T-helper 1 cell treated with Interleukin-12 subunit alpha and Interleukin-12 subunit beta and Interleukin-4 antibody, amounts not matched to agents 30 ng/mL and 1 ng/mL, for 36 hours (primary cell): Measurements from ENCODE around the gene SPATA31E1. TPM values are rescaled to one million over a fixed set of nuclear protein-coding genes. Genes with fewer than 3 reads are reported as not detected.
"Not testable (repeated sequence)": the region's sequence is repeated elsewhere in the genome, so short reads cannot be mapped to it uniquely, and the experiment has no call there.

Experiments
- intact Hi-C: fragments of 100-400 bp; cut with micrococcal nuclease; formaldehyde crosslinking; loops from one replicate; pipeline ENCODE4 v1.15.1; 2024
- total RNA-seq: library from RNA; stranded (reverse); gene quantifications from 2 replicates; pipeline ENCODE4 v1.2.3, GENCODE V29; 2022

Gene SPATA31E1
- total RNA-seq, 1 donor from 2014 or later = not detected

DNA sequence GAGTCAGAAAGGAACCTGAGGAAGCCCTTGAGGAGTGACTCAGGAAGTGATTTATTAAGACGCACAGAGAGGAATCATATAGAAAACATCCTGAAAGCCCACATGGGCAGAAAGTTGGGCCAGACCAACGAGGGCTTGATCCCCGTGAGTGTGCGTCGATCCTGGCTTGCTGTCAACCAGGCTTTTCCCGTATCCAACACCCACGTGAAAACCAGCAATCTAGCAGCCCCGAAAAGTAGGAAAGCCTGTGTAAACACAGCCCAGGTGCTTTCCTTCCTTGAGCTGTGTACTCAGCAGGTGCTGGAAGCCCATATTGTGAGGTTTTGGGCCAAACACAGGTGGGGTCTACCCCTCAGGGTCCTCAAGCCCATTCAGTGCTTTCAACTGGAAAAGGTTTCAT lies 38.9 kb downstream of the SPATA31E1 start:
- intact Hi-C loops = not testable (repeated sequence)

DNA sequence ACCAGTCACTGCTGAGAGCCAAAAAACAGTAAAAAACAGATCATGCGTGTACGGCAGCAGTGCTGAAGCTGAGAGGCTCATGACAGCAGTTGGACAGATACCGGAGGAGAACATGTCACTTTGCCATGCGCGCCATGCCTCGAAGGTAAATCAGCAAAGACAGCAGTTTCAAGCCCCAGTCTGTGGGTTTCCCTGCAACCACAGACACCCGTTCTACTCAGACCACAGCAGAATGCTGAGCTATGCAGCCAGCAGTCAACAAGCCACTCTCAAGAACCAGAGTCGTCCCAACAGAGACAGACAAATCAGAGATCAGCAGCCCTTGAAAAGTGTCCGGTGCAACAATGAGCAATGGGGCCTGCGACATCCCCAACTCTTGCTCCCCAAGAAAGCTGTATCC lies 40.3 kb downstream of the SPATA31E1 start:
- intact Hi-C loops = not testable (repeated sequence)

- intact Hi-C loops = not testable (repeated sequence)
These were observed 42.2 kb downstream of the SPATA31E1 start for GRCh38 chr9:87924851-87925250.

DNA sequence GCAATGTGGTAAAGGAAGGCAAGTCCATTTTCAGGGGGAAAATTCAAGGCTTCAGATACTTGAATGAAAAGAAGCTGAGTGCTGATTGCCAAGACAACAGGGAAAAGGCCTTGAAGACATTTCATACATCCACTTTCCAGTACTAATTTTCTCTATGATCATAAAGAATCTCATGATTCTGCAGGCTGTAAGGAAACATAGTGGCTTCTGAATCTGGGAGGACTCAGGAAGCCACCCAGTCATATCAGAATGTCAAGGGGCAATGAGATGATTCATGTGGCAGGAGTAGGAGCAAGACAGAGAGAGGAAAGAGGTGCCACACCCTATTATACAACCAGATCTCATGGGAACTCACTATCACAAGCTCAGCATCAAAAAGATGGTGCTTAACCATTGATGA lies 46.5 kb downstream of the SPATA31E1 start:
- intact Hi-C loops = not testable (repeated sequence)

- intact Hi-C loops = not testable (repeated sequence)
These were observed 51.8 kb downstream of the SPATA31E1 start for GRCh38 chr9:87934444-87934843.

GRCh38 chr9:87937352-87937751 lies 54.7 kb downstream of the SPATA31E1 start:
- intact Hi-C loops = not testable (repeated sequence)

DNA sequence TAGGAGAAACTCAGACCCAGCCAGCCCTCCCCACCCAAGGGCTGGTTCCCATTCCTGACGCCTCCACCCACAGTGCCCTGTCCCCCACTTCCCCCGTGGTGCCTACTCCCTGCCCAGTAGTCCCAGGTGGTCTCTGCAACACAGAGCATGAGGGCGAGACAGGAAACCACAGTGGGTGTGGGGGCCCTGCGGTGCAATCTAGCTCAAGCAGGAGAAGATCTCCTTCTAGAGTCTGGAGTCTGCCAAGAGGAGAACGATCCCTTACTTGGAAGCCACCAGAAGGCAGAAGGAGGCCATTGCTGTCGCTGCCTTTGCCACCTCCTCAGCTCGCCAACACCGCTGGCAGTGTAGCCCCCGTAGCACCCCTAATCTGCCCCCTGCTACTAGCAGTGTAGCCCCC lies 55.2 kb downstream of the SPATA31E1 start:
- intact Hi-C loops = not testable (repeated sequence)

DNA sequence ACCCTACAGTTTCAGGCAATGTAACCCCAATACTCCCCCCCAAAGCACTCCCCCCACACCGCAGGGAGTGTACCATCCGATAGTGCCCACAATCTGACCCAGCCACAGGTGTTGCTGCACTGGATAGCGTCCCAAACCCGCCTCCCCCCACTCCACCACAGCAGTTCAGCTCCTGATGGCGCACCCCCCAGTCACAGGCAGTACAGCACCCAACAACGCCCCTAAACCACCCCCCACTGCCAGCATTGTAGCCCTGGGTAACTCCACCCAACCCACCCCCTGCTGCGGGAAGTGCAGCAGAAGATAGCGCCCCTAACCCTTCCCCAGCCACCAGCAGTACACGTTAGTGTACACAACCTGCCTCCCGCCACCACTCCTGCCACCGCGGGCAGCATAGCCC lies 55.7 kb downstream of the SPATA31E1 start:
- intact Hi-C loops = not testable (repeated sequence)

Other genes with a start within 250 kb of the SPATA31E1 start
- gene CTSL, start 156.8 kb upstream of the SPATA31E1 start, total RNA-seq = 2.0 and 3.9 TPM in 2 replicates
- gene SPATA31C1, start 35.1 kb downstream of the SPATA31E1 start, total RNA-seq = not detected in 2 replicates
- 1.5 TPM in 2 replicates for gene CDK20, start 91.7 kb downstream of the SPATA31E1 start, total RNA-seq